ENCODE measurements around the gene FNIP2.

FNIP2 gene

GRCh38 chr4:158850371-158850770 lies 81.5 kb downstream of the FNIP2 start:
- TF ChIP-seq TAF1 (IDR thresholded peaks at IDR 0.05; ENCODE audit: low read depth) (no peak), EGR1 (IDR thresholded peaks at IDR 0.05) (no peak), RAD21 (IDR thresholded peaks at IDR 0.05; ENCODE audit: low read depth) (no peak), TCF12 (IDR thresholded peaks at IDR 0.05; ENCODE audit: low read depth) (no peak)

DNA sequence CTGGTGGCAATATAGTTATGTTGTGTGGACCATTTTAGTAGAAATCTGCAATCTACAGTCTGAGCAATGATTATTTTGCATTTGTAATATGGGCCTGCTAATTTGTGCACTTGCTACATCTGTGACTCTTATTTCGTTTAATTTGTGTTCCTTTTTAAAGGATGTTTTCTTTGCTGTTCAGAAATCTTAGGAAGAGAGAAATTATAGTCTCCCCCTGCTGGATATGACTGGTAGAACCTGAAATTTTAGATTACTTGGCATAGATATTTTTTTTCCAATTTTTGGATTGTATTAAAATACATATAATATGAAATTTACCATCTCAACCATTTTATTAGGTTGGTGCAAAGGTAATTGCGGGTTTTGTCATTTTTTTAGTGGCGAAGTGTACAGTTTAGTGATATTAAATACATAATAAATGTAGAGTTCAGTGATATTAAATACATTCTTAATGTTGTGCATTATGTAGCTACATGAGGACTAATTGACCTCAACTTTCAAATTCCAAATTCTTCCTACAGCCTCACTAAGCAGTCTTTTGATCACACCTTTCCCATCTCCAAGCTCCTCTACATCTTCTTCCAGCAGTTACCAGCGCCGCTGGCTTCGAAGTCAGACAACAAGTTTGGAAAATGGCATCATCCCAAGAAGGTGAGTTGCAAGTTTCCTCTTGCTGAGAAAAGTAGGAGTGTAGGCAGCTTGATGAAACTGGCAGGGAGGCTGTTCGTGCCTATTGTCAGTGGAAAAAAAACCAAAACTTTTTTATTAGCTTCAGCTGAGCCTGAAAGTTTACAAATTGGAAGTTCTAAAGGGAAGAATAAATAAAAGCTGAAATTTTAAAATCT lies 82.2 kb downstream of the FNIP2 start:
- TF ChIP-seq RAD21 (IDR thresholded peaks at IDR 0.05; ENCODE audit: low read depth) (peak; percentile 47), EGR1 (IDR thresholded peaks at IDR 0.05) (no peak)

- no peak for TF ChIP-seq MAX (IDR thresholded peaks at IDR 0.05)
- no peak for TF ChIP-seq EP300 (IDR thresholded peaks at IDR 0.05; ENCODE audit: borderline replicate concordance)
- no peak for TF ChIP-seq RAD21 (IDR thresholded peaks at IDR 0.05; ENCODE audit: low read depth)
- no peak for TF ChIP-seq CEBPB (IDR thresholded peaks at IDR 0.05)
- no peak for TF ChIP-seq REST (IDR thresholded peaks at IDR 0.05; ENCODE audit: low read depth)
- no peak for TF ChIP-seq ZBTB7A (IDR thresholded peaks at IDR 0.05; ENCODE audit: low read depth)
These were observed 85.4 kb downstream of the FNIP2 start for GRCh38 chr4:158854236-158854635.

GRCh38 chr4:158856852-158857251 lies 88.0 kb downstream of the FNIP2 start:
- peak; percentile 86 for TF ChIP-seq RAD21 (IDR thresholded peaks at IDR 0.05; ENCODE audit: low read depth)
- TF ChIP-seq CEBPB (IDR thresholded peaks at IDR 0.05) = no peak

- TF ChIP-seq EGR1 (IDR thresholded peaks at IDR 0.05) = no peak
- no peak for TF ChIP-seq EP300 (IDR thresholded peaks at IDR 0.05; ENCODE audit: borderline replicate concordance)
- no peak for TF ChIP-seq TEAD4 (IDR thresholded peaks at IDR 0.05)
- no peak for TF ChIP-seq TCF12 (IDR thresholded peaks at IDR 0.05; ENCODE audit: low read depth)
- TF ChIP-seq CEBPB (IDR thresholded peaks at IDR 0.05) = no peak
- TF ChIP-seq ZBTB7A (IDR thresholded peaks at IDR 0.05; ENCODE audit: low read depth) = no peak
- TF ChIP-seq YY1 (IDR thresholded peaks at IDR 0.05; ENCODE audit: low read depth) = no peak
- no peak for TF ChIP-seq CREB1 (IDR thresholded peaks at IDR 0.05; ENCODE audit: low read depth)
- no peak for TF ChIP-seq FOXM1 (IDR thresholded peaks at IDR 0.05; ENCODE audit: borderline replicate concordance, low read depth)
- TF ChIP-seq MAX (IDR thresholded peaks at IDR 0.05) = no peak
- no peak for TF ChIP-seq USF1 (IDR thresholded peaks at IDR 0.05)
- TF ChIP-seq NFIC (IDR thresholded peaks at IDR 0.05) = no peak
- no peak for TF ChIP-seq TAF1 (IDR thresholded peaks at IDR 0.05; ENCODE audit: low read depth)
These were observed 89.1 kb downstream of the FNIP2 start for GRCh38 chr4:158857951-158858350.

DNA sequence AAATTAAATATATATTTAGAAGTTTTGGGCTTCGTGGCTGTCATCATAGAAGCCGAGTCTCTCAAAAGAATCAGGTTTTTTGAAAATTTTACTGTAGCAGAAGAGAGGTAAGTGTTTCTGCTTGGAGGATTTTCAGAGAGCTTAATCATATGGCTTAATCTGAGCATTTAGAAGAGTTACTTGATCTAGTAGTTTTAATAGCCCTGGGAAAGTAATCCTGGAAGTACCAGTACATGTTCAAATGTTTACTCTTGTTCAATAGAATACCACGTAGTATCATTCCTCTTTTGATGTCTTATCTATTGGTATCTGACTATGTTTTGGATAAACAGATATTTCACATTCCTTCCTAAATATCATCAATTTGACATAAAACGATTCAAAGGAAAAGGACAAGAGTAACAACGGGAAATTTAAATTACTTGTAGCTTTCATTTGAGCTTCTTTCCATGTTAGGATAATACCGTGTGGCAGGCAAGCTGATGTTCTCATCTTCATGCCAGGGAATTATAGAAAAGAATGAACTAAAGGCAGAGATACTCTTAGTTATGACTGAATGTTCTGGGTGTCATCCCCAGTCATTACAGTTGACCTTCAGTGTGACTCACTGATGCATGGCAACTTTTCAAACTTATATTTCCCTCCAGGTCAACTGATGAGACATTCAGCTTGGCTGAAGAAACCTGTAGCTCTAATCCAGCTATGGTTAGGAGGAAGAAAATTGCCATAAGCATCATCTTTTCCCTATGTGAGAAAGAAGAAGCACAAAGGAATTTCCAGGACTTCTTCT lies 89.8 kb downstream of the FNIP2 start:
- no peak for TF ChIP-seq TCF12 (IDR thresholded peaks at IDR 0.05; ENCODE audit: low read depth)
- TF ChIP-seq NFIC (IDR thresholded peaks at IDR 0.05) = no peak

- TF ChIP-seq TAF1 (IDR thresholded peaks at IDR 0.05; ENCODE audit: low read depth) (no peak), ZBTB7A (IDR thresholded peaks at IDR 0.05; ENCODE audit: low read depth) (no peak)
These were observed 90.8 kb downstream of the FNIP2 start for GRCh38 chr4:158859661-158860060.

DNA sequence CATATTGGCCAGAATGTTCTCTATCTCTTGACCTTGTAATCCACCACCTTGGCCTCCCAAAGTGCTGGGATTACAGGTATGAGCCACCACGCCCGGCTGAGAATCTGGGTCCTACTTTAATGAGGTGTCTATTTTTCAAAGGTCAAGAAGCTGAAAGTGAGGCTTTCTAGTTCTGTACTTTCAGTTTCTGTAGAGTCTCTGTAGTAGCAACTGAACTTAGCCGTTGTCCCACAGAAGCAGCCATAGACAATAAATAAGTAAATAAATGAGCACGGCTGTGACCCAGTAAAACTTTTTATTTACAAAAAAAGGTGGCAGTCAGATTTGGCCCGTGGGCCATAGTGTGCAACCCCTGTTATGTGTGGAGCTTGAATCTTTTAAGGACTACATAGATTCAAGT lies 92.0 kb downstream of the FNIP2 start:
- TF ChIP-seq CREB1 (IDR thresholded peaks at IDR 0.05; ENCODE audit: low read depth) (no peak), ZBTB7A (IDR thresholded peaks at IDR 0.05; ENCODE audit: low read depth) (no peak)

DNA sequence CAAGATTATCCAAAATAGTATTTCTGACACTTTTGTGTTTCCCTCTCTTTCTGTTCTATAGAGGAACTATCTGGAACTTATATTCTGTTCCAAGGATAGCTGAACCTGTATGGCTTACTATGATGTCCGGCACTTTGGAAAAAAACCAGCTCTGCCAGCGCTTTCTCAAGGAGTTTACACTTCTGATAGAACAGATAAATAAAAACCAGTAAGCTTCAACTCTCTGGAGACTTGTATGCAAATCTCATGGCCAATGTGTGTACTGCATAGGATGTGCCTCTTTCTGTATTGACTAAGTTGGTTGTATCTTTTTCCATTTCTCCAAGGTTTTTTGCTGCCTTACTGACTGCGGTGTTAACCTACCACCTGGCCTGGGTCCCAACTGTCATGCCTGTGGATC lies 92.5 kb downstream of the FNIP2 start:
- TF ChIP-seq ZBTB7A (IDR thresholded peaks at IDR 0.05; ENCODE audit: low read depth) (no peak), CEBPB (IDR thresholded peaks at IDR 0.05) (no peak), TCF12 (IDR thresholded peaks at IDR 0.05; ENCODE audit: low read depth) (no peak), USF1 (IDR thresholded peaks at IDR 0.05) (no peak), EP300 (IDR thresholded peaks at IDR 0.05; ENCODE audit: borderline replicate concordance) (no peak), CREB1 (IDR thresholded peaks at IDR 0.05; ENCODE audit: low read depth) (no peak), NFIC (IDR thresholded peaks at IDR 0.05) (no peak), MAX (IDR thresholded peaks at IDR 0.05) (no peak), EGR1 (IDR thresholded peaks at IDR 0.05) (no peak), YY1 (IDR thresholded peaks at IDR 0.05; ENCODE audit: low read depth) (no peak)
